ENCODE results near the gene SC5D.

SC5D gene

GRCh38 chr11:121356357-121356756, 63.8 kb downstream of the SC5D start:
- DNase-seq (ENCODE audit: low read depth): no peak

Data from stimulated activated CD8-positive, alpha-beta memory T cell treated with anti-CD3 and anti-CD28 coated beads, Interleukin-12 subunit alpha, Interleukin-12 subunit beta, amount 100 ng/mL, for 1 hour (primary cell).